Loucy (cell line): ENCODE data around the gene PRSS57.

Experiments used
- CTCF ChIP-seq: fragments of 200-600 bp; sonication (generic); conservative IDR thresholded peaks from 2 replicates; pipeline ENCODE4 v1.5.1; 2014; ENCODE audit warnings: mild to moderate bottlenecking, antibody characterized with exemption, low read length
- EZH2phosphoT487 ChIP-seq: fragments of 200-600 bp; IDR thresholded peaks from 2 replicates; pipeline ENCODE4 v1.6.1; 2018; ENCODE audit warnings: antibody characterized with exemption, mild to moderate bottlenecking, moderate library complexity, borderline replicate concordance

GRCh38 chr19:651991-652390 is 43.3 kb downstream of the PRSS57 start:
- TF ChIP-seq CTCF (no peak), EZH2phosphoT487 (no peak)
